ENCODE results near the gene CD1B.
"Not testable (repeated sequence)": the region's sequence is repeated elsewhere in the genome, so short reads cannot be mapped to it uniquely, and the experiment has no call there.

Gene CD1B

DNA sequence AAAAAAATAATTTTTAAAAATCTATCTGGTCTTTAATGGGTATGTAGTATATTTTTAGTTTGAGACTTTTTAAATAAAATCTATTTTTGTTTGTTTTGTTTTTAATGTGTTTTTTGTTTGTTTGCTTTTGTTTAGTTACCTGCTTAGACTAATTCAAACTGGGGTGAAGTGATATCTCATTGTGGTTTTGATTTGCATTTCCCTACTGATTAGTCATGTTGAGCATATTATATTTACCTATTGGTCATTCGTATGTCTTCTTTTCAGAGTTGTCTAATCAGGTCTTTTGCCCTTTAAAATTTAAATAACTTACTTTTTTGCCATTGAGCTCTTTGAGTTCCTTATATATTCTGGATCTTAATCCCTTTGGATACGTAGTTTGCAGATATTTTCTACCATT is 20.3 kb downstream of the CD1B start:
- DNase-seq (ENCODE audit: low spot score in 2 of 2) (no peak), ATAC-seq (replicated peaks; ENCODE audit: extremely low read depth, poor library complexity, severe bottlenecking) (no peak)
- Mint-ChIP-seq H3K9me3 (peaks cover 11% of the 10 kb centered on the region), H3K4me1 (no peaks in the 10 kb centered on the region), H3K27ac (ENCODE audit: low read depth) (no peak overlapping the region), H3K27me3 (peaks cover 20% of the 10 kb centered on the region), H3K4me3 (no peak overlapping the region), H3K36me3 (ENCODE audit: insufficient read depth) (no peaks in the 10 kb centered on the region)

DNA sequence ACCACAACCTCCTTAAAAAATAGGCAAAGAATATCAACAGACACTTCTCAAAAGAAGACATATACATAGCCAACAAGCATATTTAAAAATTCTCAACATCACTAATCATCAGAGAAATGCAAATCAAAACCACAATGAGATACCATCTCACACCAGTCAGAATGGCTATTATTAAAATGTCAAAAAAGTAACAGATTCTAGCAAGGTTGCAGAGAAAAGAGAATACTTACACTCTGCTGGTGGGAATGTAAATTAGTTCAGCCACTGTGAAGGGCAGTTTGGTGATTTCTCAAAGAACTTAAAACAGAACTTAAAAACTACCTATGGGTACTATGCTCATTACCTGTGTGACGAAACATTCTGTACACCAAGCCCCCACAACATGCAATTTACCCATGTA is 20.7 kb downstream of the CD1B start:
- Mint-ChIP-seq H3K4me1 (no peaks in the 10 kb centered on the region), H3K36me3 (ENCODE audit: insufficient read depth) (no peaks in the 10 kb centered on the region), H3K27me3 (peaks cover 24% of the 10 kb centered on the region), H3K9me3 (peaks cover 11% of the 10 kb centered on the region), H3K4me3 (no peak overlapping the region), H3K27ac (ENCODE audit: low read depth) (no peak overlapping the region)
- no peak for DNase-seq (ENCODE audit: low spot score in 2 of 2)
- ATAC-seq (replicated peaks; ENCODE audit: extremely low read depth, poor library complexity, severe bottlenecking) = no peak

- Mint-ChIP-seq H3K36me3 (ENCODE audit: insufficient read depth) (no peaks in the 10 kb centered on the region), H3K4me3 (no peak overlapping the region), H3K9me3 (peaks cover 6% of the 10 kb centered on the region), H3K27me3 (peaks cover 42% of the 10 kb centered on the region), H3K4me1 (no peaks in the 10 kb centered on the region), H3K27ac (ENCODE audit: low read depth) (no peak overlapping the region)
- ATAC-seq (replicated peaks; ENCODE audit: extremely low read depth, poor library complexity, severe bottlenecking) (no peak), DNase-seq (ENCODE audit: low spot score in 2 of 2) (no peak)
Measured at GRCh38 chr1:158295791-158296190, 35.5 kb downstream of the CD1B start.

- Mint-ChIP-seq H3K27ac (ENCODE audit: low read depth) (no peak overlapping the region), H3K36me3 (ENCODE audit: insufficient read depth) (peaks cover 2% of the 10 kb centered on the region), H3K9me3 (no peaks in the 10 kb centered on the region), H3K4me3 (no peak overlapping the region), H3K27me3 (peaks cover 22% of the 10 kb centered on the region), H3K4me1 (peaks cover 6% of the 10 kb centered on the region)
- DNase-seq (ENCODE audit: low spot score in 2 of 2) = no peak
- no peak for ATAC-seq (replicated peaks; ENCODE audit: extremely low read depth, poor library complexity, severe bottlenecking)
Measured at GRCh38 chr1:158290321-158290844, 40.9 kb downstream of the CD1B start.

- H3K27me3 Mint-ChIP-seq = peaks cover 28% of the 10 kb centered on the region
- no peak within 1 kb of the TSS for H3K4me3 Mint-ChIP-seq
- ATAC-seq (replicated peaks; ENCODE audit: extremely low read depth, poor library complexity, severe bottlenecking) (no peak), DNase-seq (ENCODE audit: low spot score in 2 of 2) (no peak)
- H3K4me1 Mint-ChIP-seq = peaks cover 10% of the 10 kb centered on the region
- H3K36me3 Mint-ChIP-seq (ENCODE audit: insufficient read depth) = peaks cover 2% of the 10 kb centered on the region
- H3K27ac Mint-ChIP-seq (ENCODE audit: low read depth) = no peak within 1 kb of the TSS
- H3K9me3 Mint-ChIP-seq = no peaks in the 10 kb centered on the region
Measured at GRCh38 chr1:158289811-158290210, 41.5 kb downstream of the CD1B start, which contains the start of gene CD1C. Gene CD1C, plus strand, starts transcription at chr1:158289923. Its CDS starts 142 bp downstream, at chr1:158290065.

DNA sequence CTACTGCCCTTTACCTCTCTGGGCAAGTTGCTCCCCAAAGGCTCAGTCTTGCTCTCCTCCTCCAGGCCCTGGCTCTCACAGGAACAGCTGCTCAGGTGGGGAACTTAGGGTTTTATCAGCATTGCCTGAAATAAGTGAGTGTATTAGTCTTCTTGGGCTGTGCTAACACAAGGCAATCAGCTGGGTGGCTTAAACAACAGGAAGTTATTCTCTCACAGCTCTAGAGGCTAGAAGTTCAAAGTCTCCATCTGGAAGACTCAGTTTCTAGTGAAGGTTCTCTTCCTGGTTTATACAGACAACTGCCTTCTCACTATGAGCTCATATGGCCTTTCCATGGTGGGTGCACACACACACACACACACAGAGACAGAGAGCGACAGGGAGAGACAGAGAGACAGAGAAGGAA is 44.4 kb downstream of the CD1B start:
- H3K4me1 Mint-ChIP-seq = peaks cover 10% of the 10 kb centered on the region
- H3K36me3 Mint-ChIP-seq (ENCODE audit: insufficient read depth) = peaks cover 2% of the 10 kb centered on the region
- peaks cover 45% of the 10 kb centered on the region for H3K27me3 Mint-ChIP-seq
- no peaks in the 10 kb centered on the region for H3K9me3 Mint-ChIP-seq
- DNase-seq (ENCODE audit: low spot score in 2 of 2) (no peak), ATAC-seq (replicated peaks; ENCODE audit: extremely low read depth, poor library complexity, severe bottlenecking) (no peak)
- H3K4me3 Mint-ChIP-seq = no peak overlapping the region
- no peak overlapping the region for H3K27ac Mint-ChIP-seq (ENCODE audit: low read depth)

- Mint-ChIP-seq H3K4me3 (no peak overlapping the region), H3K4me1 (peaks cover 10% of the 10 kb centered on the region), H3K9me3 (no peaks in the 10 kb centered on the region), H3K27me3 (peaks cover 49% of the 10 kb centered on the region), H3K27ac (ENCODE audit: low read depth) (no peak overlapping the region), H3K36me3 (ENCODE audit: insufficient read depth) (peaks cover 2% of the 10 kb centered on the region)
- ATAC-seq (replicated peaks; ENCODE audit: extremely low read depth, poor library complexity, severe bottlenecking) = no peak
- DNase-seq (ENCODE audit: low spot score in 2 of 2) = no peak
Measured at GRCh38 chr1:158286487-158286886, 44.8 kb downstream of the CD1B start.

DNA sequence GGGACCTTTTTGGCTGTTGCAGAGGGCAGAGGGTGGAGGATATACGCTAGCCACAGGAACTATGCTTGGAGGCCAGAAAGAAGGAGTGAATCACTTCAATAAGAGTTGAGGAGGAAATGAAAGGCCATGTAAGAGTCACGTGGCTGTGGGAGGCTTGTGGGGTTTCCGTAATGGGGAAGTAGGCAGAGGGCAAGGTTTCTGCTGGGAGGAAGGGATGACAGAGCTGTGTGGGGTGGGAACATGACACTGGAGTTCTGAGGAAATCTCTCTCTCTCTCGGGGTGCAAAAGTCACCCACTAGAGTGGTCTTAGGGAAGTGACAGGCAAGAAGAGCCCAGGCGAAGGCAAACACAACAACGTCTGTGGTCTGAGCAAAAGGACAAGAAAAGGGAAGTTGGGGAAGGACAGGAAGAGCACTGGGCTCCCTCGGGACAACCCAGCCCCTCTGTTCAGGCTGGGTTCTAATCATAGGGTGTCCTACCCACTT is 45.5 kb downstream of the CD1B start:
- DNase-seq (ENCODE audit: low spot score in 2 of 2) = no peak
- Mint-ChIP-seq H3K4me3 (no peak overlapping the region), H3K27ac (ENCODE audit: low read depth) (no peak overlapping the region), H3K27me3 (peaks cover 56% of the 10 kb centered on the region), H3K36me3 (ENCODE audit: insufficient read depth) (peaks cover 2% of the 10 kb centered on the region), H3K4me1 (peaks cover 10% of the 10 kb centered on the region), H3K9me3 (no peaks in the 10 kb centered on the region)
- peak; percentile 54 for ATAC-seq (replicated peaks; ENCODE audit: extremely low read depth, poor library complexity, severe bottlenecking)

GRCh38 chr1:158283965-158284364 is 47.4 kb downstream of the CD1B start:
- Mint-ChIP-seq H3K4me3 (no peak overlapping the region), H3K27me3 (peaks cover 58% of the 10 kb centered on the region), H3K4me1 (peaks cover 10% of the 10 kb centered on the region), H3K9me3 (no peaks in the 10 kb centered on the region), H3K36me3 (ENCODE audit: insufficient read depth) (peaks cover 2% of the 10 kb centered on the region), H3K27ac (ENCODE audit: low read depth) (no peak overlapping the region)
- ATAC-seq (replicated peaks; ENCODE audit: extremely low read depth, poor library complexity, severe bottlenecking) (no peak), DNase-seq (ENCODE audit: low spot score in 2 of 2) (no peak)

GRCh38 chr1:158282421-158282820 is 48.9 kb downstream of the CD1B start:
- DNase-seq (ENCODE audit: low spot score in 2 of 2); H3K27ac Mint-ChIP-seq (ENCODE audit: low read depth); ATAC-seq (replicated peaks; ENCODE audit: extremely low read depth, poor library complexity, severe bottlenecking); H3K4me3 Mint-ChIP-seq; H3K36me3 Mint-ChIP-seq (ENCODE audit: insufficient read depth); H3K9me3 Mint-ChIP-seq: not testable (repeated sequence)
- Mint-ChIP-seq H3K27me3 (peaks cover 56% of the 10 kb centered on the region), H3K4me1 (peaks cover 10% of the 10 kb centered on the region)
